Fibroblast of skin of back (primary cell): ENCODE results near the gene CCNT2.
"Not testable (repeated sequence)": the region's sequence is repeated elsewhere in the genome, so short reads cannot be mapped to it uniquely, and the experiment has no call there.

ENCODE experiments used
- DNase-seq: peaks from one replicate; pipeline ENCODE4 v3.0.0-alpha.2; 2013

The CCNT2 gene

DNA sequence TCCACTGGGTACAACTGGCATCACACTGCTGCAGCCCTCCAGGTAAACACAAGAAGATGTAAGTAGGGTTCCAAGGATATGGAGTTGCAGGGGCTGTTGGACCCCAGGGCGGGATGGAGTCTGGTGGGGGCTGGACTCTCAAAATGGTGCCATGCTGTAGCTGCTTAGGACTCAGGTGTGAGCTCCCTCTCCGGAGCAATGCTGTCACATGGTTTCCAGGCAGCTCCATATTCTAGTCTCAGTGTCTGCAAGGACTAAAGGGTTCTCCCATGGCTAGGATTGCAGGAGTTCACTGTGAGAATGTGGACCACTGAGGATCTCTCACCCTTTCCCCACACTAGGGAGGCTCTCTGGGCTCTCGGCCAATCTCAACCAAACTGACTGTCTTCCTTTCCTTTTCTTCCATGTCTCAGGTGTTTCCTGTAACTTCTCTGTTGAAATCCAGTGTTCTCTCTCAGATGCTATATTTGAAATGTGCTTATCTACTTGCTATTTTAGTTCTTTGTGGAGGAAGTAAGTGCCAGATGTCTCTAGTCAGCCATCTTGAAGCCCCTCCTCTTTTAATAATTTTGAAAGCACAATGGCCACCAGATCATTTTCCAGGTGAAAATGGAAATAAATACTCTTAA lies 57.6 kb downstream of the CCNT2 start:
- no peak for DNase-seq

DNA sequence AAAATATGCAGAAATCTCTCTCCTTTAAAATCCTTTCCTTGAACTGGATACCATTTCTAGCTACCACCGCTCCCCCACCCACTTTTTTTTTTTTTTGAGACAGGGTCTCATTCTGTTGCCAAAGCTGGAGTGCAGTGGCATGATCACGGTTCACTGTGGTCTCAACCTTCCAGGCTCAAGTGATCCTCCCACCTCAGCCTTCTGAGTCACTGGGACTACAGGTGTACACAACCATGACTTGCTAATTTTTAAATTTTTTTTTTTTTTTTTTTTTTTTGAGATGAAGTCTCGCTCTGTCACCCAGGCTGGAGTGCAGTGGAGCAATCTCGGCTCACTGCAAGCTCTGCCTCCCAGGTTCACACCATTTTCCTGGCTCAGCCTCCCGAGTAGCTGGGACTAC lies 58.5 kb downstream of the CCNT2 start:
- DNase-seq: not testable (repeated sequence)

DNA sequence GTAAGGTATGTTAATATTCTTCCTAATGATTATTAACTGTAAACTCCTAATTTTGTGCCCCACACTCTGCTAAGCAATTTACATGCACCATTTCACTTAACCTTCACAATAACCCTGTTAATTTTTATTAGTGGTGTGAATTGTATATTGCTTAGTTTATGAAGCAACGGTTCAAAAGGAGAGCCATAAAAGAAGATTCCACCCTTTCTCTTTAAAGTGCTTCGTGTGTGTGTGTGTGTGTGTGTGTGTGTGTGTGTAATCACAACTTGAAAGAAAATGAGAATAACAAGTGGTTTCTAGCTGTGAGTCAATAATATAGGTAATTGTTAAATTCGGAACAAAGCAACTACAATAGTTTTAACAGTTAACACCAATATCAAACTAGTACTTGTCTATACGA lies 60.6 kb downstream of the CCNT2 start:
- DNase-seq: no peak

DNA sequence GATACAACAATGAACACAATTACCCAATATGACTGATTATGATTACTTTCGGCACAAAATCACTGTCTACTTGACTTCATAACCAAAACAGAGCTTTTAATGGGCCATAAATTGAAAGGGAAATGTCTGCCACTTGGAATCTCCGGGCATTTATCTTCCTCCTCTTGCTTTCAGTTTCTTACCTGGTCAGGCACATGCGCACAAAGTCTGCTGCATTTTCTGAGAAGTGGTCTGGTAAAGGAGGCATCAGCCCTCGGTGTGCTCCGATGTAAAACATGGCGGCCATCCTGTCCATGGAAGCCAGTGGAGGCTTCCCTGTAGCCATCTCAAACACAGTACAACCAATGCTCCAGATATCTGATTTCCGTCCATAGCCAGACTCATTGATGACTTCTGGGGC lies 62.0 kb downstream of the CCNT2 start:
- DNase-seq: no peak

DNA sequence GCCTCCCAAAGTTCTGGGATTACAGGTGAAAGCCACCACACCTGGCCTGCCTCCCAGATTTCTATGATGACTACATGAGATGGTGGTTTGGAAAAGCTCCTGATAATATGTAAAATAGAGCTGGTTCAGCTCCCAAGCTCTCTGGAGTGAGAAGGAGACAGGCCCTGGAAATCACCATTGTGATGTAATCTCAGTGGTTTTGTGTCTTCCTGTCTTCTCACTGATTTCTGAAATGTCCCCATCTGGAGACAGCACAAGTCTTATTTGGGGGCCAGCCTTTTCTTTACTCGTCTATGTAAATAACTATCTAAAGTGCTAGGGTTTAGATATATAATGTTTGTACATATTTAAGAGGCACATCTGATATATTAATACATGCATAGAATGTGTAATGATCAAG lies 64.0 kb downstream of the CCNT2 start:
- no peak for DNase-seq

DNA sequence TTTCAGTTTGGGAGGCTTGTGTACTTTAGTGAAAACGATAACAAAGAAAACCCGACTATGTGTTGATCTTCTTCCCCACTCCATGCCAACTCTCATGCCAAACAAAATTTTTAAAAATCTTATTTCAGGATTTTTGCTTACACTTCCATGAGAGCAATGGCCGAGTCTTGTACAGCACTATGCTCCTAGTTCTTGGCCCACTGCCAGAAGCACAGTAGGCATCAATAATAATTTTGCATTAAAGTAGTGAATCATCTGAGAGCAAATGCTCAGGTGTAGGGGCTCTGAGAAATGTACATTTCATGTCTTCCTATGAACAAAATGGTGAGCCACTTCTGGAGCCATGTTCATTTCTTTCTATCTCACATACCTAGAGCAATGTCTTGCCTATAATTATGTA lies 66.4 kb downstream of the CCNT2 start:
- no peak for DNase-seq

DNA sequence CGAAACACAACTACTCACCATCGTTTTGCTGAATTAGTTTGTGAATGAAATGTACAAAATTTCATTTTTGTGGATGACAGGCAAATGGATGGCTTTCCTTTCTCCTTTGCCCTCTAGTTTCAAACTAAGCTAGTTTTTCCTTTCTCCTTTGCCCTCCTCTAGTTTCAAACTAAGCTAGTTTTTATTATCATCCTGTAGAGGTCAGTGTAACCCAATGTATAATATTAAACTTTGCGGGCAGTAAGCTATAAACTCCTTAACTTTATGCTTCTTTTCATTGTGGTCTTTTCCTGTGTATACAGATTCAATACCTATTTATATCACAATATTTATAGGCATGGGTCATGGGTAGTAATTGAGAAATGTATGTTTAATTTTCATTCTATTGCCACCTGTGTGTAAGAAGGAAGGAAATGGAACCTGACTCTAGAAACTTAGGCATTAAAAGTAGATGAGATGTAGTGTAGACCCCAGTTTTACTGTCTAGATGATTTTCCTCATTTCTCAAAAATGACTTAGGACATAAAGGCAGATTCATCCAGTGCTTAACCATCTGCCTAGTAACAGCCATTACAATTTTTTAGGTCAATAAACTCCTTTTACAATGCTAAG lies 70.5 kb downstream of the CCNT2 start:
- DNase-seq: peak; percentile 31

DNA sequence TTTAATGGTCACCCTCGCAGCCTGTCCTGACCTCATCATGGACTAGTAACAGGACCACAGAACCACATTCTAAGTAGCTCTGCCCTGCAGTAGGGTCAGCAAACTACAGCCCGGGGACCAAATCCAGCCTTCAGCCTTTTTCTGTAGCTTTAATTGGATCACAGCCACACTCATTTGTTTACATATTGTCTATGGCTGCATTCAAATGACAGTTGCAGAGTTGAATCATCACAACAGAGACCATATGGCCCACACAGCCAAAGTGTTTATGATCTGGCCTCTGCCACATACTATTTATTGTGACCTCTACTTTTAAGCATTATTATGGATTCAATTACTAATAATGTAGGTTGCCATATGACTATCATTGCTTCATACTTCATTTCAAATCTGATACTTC lies 80.9 kb downstream of the CCNT2 start:
- no peak for DNase-seq

DNA sequence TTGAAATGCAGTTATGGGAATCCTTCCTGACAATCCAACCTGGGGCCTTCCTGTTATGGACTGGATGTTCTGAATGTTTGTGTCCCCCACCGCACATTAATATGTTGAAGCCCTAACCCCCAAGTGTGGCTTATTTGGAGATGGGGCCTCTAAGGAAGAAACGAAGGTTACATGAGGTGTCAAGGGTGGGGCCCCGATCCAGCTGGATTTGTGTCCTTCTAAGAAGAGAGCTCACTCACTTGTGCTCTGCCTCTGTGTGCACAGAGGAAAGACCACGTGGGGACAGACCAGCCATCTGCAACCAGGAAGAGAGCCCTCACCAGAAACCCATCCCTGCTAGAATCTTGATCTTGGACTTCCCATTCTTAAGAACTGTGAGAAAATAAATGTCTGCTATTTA lies 84.2 kb downstream of the CCNT2 start:
- no peak for DNase-seq

DNA sequence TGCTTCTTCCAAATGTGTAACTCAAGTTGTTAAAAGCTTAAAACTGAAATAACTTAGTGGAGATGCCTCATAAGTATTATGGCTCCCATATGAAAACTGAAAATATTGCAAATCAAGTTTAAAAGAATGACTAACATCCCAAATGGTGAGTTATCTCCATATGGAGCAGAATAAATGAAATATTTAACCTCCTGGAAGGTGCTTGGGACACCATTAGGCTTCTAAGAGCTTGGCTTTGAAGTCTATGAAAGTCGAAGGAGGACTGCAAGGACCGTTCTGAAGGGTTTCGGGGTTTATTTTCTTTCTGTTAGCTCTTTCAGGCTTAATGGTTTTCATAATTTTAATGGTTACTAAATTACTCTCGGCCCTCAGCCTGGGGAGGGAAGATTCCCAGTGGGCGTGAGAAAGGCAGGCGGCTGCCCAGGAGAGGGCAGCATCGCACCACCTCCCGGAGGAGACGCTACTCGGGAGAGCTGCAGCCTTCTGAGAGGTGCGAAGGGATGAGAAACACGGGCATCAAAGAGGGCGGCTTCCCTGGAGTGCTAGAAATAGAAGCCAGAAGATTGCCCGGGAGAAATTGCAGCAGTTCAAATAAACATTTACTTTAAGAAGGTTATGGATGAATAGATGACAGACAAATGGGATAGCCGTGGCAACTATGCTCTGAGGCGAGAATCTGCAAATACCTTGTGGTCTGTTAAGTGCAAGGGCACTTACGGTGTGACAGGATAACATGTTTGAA lies 85.6 kb downstream of the CCNT2 start:
- DNase-seq: peak; percentile 61

DNA sequence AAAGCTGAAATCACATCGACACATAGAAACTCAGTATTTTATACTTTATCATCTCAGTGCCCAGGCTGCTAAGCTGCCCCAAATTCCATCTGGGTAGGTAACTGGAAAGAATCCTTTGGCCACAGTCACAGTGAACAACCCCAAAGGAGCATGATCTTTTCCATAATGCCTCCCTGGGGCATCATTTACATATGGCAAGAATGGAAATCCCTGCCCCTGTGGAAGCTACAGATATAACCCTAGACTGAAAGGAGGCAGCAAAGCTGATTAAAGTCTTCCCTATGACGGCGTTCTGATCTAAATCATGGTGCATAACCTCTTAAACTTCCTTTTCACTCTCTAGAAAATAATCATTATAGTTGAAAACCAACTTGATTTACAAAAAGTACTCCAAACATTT lies 87.1 kb downstream of the CCNT2 start:
- DNase-seq: no peak
